GM21390 (cell line): ENCODE data around the gene FAN1.
"Not testable (repeated sequence)": the region's sequence is repeated elsewhere in the genome, so short reads cannot be mapped to it uniquely, and the experiment has no call there.

Experiments
- ATAC-seq: cut with Tn5 transposase; IDR thresholded peaks from one replicate; pipeline ENCODE4 v1.9.1; 2021; ENCODE audit not compliant: unreplicated experiment

FAN1 gene

DNA sequence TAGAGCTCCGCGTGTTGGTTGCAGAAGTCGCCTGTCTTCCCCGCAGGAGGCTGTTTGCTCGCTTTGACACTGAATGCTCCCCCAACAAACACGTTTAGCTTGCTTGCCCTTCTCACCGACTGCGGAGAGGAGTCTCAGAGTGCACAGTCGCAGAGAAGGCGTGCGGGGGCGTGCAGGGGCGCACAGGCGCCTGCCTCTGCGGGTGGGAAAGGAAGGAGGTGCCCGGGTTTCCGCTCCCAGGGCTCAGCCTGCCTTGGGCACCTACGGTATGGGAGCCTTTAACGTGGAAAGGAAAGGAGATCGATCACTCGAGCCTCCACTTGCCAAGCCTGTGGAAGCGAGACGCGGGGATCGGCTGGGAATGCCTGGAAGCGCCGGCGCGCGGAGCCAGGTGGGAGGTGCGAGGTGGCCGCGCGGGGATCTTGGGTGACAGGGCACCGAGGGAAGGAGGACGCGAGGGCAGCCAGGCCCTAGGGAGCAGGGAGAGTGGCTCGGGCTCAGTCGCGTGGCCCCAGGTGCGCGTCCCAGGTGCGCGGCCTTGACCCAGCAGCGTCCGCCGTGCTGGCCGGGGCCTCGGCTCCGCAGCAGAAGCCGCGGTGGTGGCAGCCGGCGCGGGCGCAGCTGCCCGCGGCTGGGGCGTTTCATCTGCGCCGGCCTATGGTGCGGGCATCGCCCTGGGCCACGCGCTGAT, at the start of gene FAN1:
TSS of gene FAN1 (plus strand) at position 419 of the 691 bp plus-strand sequence. CDS start 749 bp downstream, outside the sequence.
- peak; percentile 80 for ATAC-seq

DNA sequence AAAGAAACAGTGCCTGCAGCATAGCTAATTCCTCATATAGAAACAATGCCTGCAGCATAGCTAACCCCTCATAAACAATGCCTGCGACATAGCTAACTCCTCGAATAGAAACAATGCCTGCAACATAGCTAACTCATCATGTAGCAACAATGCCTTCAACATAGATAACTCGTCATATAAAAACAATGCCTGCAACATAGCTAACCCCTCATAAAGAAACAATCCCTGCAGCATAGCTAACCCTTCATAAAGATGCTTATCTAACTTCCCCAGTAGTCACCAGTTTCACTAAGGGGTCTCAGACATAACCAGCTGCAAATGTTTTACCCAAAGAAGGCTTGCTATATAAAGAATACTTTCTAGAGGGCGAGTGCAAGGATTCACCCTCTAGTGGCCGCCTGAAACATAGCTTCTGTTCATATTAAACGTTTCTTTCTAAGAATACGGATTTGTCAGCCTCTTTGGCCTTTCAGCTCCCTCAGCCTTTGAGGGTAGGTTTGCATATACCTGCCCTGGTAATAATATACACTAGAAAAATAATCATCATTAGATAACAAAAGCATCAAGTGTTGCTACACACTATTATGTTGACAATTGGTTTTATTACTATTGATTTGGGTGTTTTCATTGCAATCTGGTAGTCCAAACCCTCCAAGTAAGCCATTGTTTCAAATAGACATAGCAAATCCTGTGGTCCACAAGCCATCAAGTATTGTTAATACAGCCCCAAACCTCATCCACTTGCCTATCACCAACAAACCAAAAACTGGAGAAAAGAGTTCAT, 44.4 kb upstream of the FAN1 start:
- no peak for ATAC-seq

GRCh38 chr15:30865257-30865656, 38.5 kb upstream of the FAN1 start:
- no peak for ATAC-seq

GRCh38 chr15:30870681-30871080, 33.0 kb upstream of the FAN1 start:
- ATAC-seq, result no peak

DNA sequence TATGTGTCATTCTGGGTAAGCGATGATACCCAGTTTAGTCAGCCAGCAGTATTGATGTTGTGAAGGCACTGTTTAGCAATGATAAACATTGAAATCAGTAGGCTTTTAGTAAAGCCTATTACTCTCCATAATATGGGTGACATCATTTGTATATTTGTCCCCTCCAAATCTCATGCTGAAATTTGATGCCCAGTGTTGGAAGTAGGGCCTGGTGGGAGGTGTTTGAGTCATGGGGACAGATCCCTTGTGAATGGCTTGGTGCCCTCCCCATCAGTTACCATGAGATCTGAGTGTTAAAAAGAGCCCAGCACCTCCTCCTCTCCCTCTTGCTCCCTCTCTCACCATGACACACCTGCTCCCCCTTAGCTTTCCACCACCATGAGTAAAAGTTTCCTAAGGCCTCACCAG, 31.4 kb upstream of the FAN1 start:
- no peak for ATAC-seq

DNA sequence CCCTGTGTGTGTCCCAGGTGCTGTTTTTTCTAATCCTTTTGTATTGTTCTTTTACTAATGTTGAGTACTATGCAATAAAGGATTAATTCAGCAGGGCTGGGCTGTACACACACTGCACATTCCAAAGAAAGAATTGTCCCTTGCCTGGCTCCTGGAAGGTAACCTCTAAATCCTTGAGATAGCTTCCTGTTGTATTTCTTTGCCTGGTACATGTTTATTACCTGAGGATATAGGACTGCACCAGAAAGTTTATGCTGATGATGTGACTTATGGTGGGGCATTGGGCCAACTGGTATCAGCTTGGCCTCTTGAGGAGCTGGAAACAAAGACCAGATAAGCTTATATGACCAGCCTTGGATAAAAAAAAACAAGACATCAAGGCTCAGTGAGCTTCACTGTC, 26.6 kb upstream of the FAN1 start:
- no peak for ATAC-seq

DNA sequence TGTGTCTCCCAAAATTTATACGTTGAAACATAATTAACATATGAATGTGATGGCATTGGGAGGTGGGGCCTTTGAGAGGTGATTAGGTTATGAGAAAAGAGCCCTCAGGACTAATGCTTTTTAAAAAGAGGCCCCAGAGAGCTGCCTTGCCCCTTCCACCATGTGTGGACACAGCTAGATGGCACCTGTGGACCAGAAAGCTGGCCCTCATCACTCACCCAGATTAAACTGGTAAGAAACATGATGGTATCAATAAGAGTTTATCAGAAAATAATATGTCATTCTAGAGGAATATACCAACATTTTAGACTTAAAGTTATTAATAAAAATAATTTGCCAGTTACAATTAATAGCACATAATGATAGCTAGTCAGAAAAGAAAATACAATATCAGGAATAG, 25.2 kb upstream of the FAN1 start:
- ATAC-seq, result no peak

GRCh38 chr15:30882849-30883433, 20.8 kb upstream of the FAN1 start:
- ATAC-seq, result no peak

DNA sequence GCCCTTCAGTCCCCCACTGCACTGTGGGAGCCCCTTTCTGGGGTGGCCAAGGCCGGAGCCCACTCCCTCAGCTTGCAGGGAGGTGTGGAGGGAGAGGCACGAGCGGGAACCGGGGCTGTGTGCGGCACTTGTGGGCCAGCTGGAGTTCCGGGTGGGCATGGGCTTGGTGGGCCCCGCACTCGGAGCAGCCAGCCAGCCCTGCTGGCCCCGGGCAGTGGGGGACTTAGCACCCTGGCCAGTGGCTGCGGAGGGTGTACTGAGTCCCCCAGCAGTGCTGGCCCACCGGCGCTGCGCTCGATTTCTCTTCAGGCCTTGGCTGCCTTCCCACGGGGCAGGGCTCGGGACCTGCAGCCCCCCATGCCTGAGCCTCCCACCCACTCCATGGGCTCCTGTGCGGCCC, 20.0 kb upstream of the FAN1 start:
- ATAC-seq, result not testable (repeated sequence)

DNA sequence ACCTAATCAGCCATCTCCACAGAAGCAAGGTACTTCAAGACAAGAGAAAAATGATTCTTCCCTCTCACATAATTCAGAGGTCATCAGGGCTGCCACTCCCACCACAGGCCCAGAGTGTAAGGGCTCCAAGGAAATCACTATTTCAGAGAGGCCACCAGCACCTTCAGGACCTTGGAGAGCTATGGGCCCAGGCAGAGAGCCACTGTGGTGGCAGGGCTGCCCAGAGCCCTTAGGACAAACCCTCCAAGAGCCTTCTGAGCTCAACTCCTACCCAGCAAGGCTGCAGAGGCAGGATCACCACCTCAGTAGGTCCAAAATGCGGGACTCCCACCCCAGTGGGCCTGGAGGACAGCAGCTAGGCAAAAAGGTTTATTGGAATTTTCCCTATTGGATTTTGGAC, 17.9 kb upstream of the FAN1 start:
- ATAC-seq, result no peak

DNA sequence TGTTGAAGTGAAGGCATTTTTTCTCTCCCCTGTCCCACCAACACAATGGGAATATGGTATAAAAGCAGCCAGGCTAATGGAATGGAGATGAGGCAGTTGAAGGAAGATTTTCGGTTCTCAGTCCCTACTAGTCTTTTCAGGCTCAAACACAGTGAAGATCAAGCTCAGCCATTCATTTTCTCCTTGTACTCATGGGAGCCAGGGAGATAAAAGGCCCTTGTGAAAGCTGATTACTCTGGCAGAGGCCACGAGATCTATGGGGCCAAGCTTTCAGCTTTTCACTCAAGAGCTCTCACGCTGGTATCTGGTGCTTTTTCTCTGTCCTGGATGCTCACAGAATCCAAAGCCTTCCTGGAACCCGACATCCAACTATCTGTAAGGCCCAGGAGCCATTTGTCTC, 14.5 kb upstream of the FAN1 start:
- no peak for ATAC-seq

GRCh38 chr15:30895461-30896210, 8.1 kb upstream of the FAN1 start:
- no peak for ATAC-seq

DNA sequence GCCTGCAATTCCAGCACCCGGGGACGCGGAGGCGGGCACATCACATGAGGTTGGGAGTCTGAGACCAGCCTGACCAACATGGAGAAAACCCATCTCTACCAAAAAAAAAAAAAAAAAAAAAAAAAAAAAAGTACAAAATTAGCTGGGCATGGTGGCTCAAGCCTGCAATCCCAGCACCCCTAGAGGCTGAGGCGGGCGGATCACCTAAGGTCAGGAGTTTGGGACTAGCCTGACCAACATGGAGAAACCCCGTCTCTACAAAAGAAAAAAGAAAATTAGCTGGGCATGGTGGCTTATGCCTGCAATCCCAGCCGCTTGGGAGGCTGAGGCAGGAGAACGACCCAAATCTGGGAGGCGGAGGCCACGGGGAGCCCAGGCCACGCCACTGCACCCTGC, 7.5 kb upstream of the FAN1 start:
- no peak for ATAC-seq

DNA sequence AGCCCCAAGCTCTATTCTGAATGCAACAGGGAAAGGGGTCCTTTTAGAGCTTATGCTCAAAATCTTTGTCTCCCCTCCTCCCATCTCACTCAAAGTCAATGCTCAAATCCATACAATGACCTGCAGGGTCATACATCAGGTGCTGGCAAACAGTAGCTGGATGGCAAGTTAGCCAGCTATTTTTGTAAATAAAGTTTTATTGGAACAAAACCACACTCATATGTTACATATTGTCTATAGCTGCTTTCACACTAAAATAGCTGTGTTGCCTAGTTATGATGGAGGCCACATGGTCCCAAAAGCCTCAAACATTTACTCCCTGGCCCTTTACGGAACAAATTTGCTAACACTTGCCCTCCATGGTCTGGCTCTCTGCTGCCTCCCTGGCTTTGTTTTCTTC, 1.8 kb upstream of the FAN1 start:
- no peak for ATAC-seq

GRCh38 chr15:30904812-30905211, 1.1 kb downstream of the FAN1 start:
- no peak for ATAC-seq

- no peak for ATAC-seq
Measured at GRCh38 chr15:30905821-30906220, 2.1 kb downstream of the FAN1 start.

DNA sequence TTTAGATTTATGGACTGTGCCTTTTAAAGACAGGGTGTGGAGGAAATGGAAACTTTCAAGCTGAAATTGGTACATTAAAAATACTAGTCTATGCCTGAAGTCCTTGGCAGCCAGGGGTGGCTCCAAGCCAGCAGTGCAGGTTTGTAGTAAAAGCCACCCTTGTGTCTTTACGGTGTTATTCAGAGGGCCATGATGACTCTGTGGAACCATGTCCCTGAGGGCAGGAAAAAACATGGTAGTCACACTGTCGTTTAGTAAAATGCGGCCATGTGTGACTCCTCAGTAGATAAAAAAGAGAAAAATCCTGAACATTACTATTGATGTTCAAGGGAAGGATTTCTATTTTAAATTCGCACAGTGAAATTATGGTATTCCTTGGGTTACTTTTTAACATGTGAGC, 2.7 kb downstream of the FAN1 start:
- no peak for ATAC-seq

GRCh38 chr15:30913761-30914160, 10.0 kb downstream of the FAN1 start:
- ATAC-seq, result no peak

- ATAC-seq, result no peak
Measured at GRCh38 chr15:30917013-30917412, 13.3 kb downstream of the FAN1 start.

- ATAC-seq, result no peak
Measured at GRCh38 chr15:30917675-30918074, 14.0 kb downstream of the FAN1 start.

DNA sequence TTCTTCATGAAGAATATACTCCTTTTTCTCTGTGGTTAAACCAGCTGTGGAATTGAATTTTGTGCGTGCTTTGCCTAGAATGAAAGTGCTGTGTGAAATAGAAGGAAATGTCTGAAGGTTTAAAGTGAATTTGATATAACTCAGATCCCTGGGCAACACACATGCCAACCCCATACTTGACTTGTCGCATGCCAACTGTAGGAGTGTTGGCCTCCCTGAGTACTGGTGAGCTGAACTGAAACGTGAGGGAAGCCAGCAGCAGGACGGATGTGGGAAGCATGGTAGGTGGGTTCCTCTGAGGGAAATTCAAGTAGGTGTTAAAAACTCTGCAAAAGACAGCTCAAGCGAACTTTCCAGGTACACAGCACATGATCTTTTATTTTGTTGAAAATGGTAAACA, 14.7 kb downstream of the FAN1 start:
- ATAC-seq, result no peak
